HCEC 1CT (cell line): ENCODE measurements around the gene SPATA20.

Experiments used
- DNase-seq: peaks from one replicate; pipeline ENCODE4 v3.0.0-alpha.2; 2017

SPATA20 gene

DNA sequence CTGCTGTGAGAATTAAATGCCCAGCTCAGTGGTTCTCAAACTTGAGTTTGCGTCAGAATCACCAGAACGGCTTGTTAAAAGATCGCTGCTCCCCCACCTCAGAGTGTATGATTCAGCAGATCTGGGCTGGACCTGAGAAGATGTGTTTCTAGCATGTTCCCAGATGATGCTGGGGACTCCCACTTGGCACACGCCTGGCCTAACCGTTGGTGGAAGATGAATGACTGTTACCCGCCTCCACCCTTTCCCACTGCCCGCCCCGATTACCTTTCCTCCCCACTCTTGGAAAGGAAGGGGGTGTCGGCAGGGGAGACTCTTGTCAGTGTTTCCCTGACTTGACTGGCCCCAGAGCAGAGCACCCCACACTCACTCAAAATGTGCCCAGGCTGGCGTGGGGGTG lies 58.5 kb downstream of the SPATA20 start:
- DNase-seq, result no peak
